ENCODE data around the gene EIPR1. TPM values are rescaled to one million over a fixed set of nuclear protein-coding genes. Genes with fewer than 3 reads are reported as not detected.
"Not testable (repeated sequence)": the region's sequence is repeated elsewhere in the genome, so short reads cannot be mapped to it uniquely, and the experiment has no call there.

The EIPR1 gene
- polyA plus RNA-seq, 5 donors: 18.7 to 22.0 (median 20.3) TPM

DNA sequence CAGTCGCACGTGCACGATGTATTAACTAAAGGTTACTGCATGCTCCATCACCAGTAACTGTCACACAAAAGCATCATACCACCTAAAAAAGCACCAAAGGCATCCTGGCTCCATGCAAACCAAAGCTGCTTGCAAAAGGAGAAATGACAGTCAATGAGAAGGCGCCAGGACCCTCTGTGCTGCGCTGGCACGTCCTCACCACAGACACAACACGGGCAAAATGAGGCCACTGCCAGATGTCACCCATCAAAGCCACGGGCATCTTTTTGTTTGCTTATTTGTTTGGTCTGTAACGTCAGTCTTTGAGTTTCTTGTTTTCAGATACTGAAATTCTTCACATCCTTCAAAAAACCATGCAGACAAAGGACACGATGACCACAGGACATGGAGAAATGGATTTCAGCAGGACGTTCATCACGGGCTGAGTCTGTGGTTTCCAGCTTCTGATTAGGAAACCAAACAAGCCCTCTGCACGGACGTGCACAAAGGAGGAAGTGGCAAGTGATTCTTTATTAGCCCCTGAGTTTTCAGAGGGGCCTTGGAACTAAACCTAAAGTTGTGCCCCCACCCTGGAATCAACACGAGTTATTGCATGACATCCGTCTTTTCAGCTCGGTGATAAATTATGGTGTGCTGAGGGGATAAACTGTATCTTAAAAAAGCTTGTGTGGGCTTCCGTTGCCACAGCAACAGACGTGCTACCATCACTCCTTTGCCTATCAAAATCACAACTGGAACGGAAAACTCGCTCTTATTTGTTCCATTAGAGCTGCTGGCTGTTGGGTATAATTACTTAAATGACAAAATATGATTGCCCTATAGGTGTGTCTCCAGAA lies 181.8 kb downstream of the EIPR1 start:
- DNase-seq: no peak

DNA sequence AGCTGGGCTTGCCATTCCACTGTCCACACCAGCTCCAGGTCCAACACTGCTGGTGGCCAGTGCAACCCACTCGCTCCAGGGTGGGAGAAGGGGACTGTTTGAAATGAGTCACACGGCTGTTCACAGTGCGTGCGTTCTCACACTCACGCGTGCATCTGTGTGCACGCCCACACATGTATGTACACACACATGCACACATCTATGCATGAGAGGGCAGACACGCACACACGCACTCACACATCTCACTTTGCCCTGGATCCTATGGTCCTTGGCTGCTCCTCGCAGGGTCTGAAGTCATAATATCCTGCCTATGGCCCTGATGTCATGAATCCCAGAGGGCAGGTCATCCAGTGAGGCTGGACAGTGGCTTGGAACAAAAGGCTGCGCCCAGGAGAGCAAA lies 182.8 kb downstream of the EIPR1 start:
- no peak for DNase-seq

DNA sequence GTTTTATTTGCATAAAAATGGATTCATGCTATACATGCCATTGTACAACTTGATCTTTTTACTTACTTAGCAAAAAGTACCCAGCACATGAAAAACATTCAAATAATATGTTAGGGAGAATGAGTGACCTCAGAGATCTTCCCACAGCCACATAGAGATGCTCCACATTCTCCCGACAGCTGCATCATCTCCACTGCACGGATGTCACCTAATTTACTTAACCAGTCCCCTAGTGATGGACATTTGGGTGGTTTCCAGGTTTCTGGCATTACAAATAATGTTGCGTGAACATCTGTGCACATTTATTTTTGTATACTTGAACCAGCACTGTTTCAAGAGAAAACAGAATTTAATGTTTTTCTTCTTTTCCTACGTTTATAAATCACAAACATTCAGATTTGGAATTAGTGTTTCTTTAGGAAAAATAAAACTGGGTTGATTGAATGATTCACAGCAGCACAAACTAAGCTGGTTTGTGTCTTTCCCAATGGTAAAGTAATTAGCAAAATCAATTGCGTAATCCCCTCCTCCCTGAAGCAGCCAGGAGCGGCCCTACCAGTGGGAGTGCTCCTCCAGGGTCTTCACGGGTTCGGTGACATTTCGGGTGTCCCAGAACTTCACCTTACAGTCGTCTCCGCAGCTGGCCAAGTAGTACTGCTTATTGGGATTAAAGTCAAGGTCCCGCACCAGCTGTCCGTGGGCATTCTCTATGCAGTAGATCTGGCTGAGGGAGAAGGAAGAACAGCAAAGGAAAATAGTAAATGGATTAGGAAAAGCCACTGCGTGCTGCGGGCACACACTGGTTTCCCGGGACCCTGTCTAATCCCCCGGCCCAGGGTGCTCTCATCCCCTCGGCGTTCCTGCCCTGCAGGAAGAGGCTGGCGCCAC lies 183.9 kb downstream of the EIPR1 start:
- DNase-seq: peak; percentile 34 to 42

GRCh38 chr2:3192920-3193319 lies 184.7 kb downstream of the EIPR1 start:
- no peak for DNase-seq

- no peak for DNase-seq
Observed at GRCh38 chr2:3192281-3192818, 185.3 kb downstream of the EIPR1 start.

GRCh38 chr2:3189961-3190360 lies 187.7 kb downstream of the EIPR1 start:
- no peak for DNase-seq

- no peak for DNase-seq
Observed at GRCh38 chr2:3189076-3189591, 188.5 kb downstream of the EIPR1 start.

DNA sequence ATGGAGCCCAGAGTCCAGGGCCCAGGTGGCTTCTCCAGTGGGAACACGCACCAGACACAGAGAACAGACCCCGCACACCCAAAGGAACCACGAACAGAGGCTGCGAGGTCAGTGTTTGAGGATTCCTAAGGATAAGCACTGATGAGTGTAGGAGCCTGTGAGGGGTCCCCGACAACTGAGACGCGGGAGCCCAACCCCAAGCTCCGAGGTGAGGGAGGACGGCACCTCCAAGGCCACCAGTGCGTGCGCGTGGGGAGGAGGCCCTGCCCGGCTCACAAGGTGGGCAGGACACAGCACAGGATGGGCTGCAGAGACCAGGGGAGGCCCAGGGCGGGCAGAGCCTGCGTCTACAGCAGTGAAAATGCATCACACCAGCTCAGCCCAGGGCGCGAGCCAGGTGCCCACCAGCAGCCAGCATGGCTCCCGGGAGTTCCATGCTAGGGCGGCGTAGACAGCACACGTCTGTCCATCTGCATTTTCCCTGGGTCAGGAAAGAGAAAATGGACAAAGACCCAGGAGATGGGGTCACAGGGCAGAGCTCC lies 189.1 kb downstream of the EIPR1 start:
- no peak for DNase-seq

DNA sequence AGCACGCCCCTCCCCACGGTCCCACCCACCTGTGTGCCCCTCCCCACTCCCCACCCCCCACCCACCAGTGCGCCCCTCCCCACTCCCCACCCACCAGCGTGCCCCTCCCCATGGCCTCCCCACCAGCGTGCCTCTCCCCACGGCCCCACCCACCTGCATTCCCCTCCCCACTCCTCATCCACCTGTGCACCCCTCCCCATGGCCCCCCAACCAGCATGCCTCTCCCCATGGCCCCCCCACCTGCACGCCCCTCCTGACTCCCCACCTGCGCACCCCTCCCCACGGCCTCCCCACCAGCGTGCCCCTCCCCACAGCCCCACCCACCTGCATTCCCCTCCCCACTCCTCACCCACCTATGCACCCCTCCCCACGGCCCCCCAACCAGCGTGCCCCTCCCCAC lies 190.2 kb downstream of the EIPR1 start:
- no peak for DNase-seq

GRCh38 chr2:3186766-3187165 lies 190.9 kb downstream of the EIPR1 start:
- no peak for DNase-seq

- no peak for DNase-seq
Observed at GRCh38 chr2:3185910-3186309, 191.7 kb downstream of the EIPR1 start.

GRCh38 chr2:3185256-3185655 lies 192.4 kb downstream of the EIPR1 start:
- DNase-seq: no peak

DNA sequence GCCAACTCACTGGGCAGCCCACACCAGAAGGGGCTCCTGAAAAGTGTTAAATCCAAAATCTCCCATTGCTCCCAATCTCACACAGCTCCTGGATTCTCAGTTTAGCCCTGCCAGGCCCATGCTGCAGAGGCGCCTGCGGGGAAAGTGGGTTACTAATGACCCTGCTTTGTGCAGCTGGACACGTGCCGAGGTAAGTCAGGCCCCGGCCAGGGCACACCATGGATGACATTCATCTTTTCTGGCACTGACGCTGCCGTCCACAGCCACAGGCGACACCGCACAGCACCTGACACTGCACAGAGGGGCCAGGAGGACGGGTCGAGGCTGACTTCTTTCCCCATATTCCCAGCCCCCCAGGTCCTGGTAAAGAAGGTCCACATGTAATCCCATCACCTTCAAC lies 193.5 kb downstream of the EIPR1 start:
- DNase-seq: no peak

DNA sequence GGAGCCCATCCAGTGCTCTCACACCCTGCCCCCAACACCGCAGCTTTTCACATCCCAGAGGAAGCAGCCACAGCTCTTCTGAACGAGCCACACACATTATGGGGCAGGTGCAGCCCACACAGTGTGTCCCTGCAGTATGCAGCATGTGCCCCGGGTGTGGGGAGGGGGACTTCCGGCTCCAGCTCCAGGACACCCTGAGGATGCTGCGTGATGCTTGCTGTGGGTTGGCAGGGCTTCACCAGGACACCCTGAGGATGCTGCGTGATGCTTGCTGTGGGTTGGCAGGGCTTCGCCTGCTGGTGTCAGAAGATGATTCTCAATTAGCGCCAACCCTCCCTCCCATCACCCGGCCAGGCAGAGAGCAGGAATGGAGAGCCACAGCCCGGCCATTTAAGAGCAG lies 193.9 kb downstream of the EIPR1 start:
- DNase-seq: no peak

GRCh38 chr2:3182848-3183247 lies 194.8 kb downstream of the EIPR1 start:
- DNase-seq: no peak

DNA sequence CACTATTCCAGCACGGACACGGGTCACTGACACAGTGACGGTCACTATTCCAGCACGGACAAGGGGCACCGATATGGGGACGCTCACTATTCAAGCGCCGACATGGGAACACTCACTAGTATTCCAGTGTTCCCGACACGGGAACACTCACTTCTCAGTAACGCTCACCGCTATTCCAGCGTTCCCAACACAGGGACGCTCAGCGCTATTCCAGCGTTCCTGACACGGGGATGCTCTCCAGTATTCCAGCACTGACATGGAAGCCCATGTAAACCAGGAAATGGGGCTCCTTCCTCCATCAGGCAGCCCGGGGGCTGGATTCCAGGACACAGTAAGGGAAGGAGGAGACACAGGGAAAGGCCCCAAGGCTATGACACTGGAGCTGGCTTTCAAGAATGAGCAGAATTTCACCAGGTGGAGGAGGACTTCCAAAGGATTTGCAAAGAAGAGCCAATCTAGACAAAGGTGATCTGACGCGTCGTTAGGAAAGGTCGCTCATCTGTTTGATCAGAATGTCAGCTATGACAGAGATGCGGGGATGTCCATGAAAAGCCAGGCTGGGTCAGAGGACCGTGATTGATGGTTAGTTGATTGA lies 196.1 kb downstream of the EIPR1 start:
- no peak for DNase-seq

DNA sequence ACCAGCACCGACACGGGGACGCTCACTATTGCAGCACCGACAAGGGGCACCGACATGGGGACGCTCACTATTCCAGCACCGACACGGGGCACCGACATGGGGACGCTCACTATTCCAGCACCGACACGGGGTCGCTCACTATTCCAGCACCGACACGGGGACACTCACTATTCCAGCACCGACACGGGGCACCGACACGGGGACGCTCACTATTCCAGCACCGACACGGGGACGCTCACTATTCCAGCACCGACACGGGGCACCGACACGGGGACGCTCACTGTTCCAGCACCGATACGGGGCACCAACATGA lies 196.8 kb downstream of the EIPR1 start:
- DNase-seq: not testable (repeated sequence)

DNA sequence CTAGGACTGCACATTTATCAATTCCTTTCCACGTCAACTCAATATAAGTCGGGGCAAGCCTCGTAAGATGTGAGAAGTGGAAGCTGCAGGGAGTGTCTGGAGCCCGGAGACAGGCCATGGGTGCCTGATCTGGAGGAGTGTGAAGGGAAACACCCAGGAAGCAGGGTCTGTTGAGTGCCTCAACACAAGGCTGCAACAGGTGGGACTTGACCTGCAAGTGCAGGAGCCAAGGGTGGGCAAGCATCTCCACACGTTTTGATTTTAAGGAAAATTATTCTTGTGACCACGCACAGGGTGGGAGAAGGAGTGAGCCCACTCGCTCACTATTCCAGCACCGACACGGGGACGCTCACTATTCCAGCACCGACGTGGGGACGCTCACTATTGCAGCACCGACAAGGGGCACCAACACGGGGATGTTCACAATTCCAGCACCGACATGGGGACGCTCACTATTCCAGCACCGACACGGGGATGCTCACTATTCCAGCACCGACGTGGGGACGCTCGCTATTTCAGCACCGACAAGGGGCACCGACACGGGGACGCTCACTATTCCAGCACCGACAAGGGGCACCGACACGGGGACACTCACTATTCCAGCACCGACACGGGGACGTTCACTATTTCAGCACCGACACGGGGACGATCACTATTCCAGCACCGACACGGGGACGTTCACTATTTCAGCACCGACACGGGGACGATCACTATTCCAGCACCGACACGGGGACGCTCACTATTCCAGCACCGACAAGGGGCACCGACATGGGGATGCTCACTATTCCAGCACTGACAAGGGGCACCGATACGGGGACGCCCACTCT lies 197.3 kb downstream of the EIPR1 start:
- no peak for DNase-seq

GRCh38 chr2:3179626-3180025 lies 198.0 kb downstream of the EIPR1 start:
- DNase-seq: no peak

DNA sequence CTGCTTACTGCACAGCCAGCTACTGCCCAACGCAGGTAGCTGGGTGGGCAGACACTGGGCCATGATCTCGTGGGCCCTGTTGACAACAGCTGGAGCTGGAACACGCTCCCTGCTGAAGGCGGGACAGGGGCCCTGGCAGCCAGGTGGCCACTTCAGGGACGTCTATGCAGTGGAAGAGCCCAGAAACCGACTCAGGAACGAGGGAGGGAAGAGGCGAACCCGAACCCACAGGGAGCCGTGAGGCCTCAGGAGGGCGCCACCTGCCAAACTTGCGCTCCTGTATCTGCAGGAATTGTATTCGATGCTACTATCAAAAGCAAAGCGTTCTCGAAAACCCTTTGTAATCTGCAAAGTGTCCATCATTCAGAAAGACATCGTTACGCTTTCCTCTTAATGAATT lies 198.4 kb downstream of the EIPR1 start:
- no peak for DNase-seq

DNA sequence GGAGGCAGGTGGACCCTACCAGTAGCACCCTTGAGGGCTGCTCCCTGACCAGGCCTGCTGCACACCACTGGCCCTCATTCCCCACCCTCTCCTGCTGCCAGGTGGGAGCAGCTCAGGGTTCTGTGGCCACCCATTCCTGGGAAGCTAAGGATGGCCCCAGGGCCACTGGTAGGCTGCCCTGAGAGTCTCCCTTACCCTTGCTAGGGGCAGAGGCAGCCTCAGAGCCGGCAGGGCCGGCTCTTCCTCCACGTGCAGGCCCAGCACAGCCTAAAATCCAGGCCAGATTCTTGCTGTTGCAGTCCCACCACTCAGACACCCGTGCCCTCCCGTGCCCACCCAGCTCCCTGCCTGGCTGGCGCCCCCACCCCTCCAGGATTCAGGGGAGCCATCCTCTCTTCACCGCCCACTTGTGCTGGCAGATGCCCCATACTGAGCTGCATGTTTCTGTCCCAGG lies 199.0 kb downstream of the EIPR1 start:
- no peak for DNase-seq
